Duodenal mucosa (tissue), 2 donors: Measurements from ENCODE around the gene CDH8.
"Not testable (repeated sequence)": the region's sequence is repeated elsewhere in the genome, so short reads cannot be mapped to it uniquely, and the experiment has no call there.

Source experiments
- H3K27ac ChIP-seq: one replicate; pipeline ENCODE4 v1.7.0; 2013; ENCODE audit warnings: low read depth, low read length
- H3K27me3 ChIP-seq, 2 donors: one replicate each; pipeline ENCODE4 v1.7.0; 2013; ENCODE audit warnings: low read length in 2 of 2, control low read depth in 1 of 2; ENCODE audit not compliant: insufficient read depth in 2 of 2, control insufficient read depth in 1 of 2
- H3K36me3 ChIP-seq, 2 donors: one replicate each; pipeline ENCODE4 v1.7.0; 2013; ENCODE audit warnings: low read length in 2 of 2, control low read depth in 1 of 2; ENCODE audit not compliant: insufficient read depth in 2 of 2, control insufficient read depth in 1 of 2
- H3K4me1 ChIP-seq, 2 donors: one replicate each; pipeline ENCODE4 v1.7.0; 2013; ENCODE audit warnings: low read length in 2 of 2, control low read depth in 1 of 2; ENCODE audit not compliant: insufficient read depth in 2 of 2, control insufficient read depth in 1 of 2
- H3K4me3 ChIP-seq, 2 donors: one replicate each; pipeline ENCODE4 v1.7.0; 2013; ENCODE audit warnings: low read length in 2 of 2, low read depth in 1 of 2
- H3K9ac ChIP-seq, 2 donors: one replicate each; pipeline ENCODE4 v1.7.0; 2013; ENCODE audit warnings: low read length in 2 of 2, low read depth in 1 of 2
- H3K9me3 ChIP-seq, 2 donors: one replicate each; pipeline ENCODE4 v1.7.0; 2013; ENCODE audit warnings: low read length in 2 of 2, control low read depth in 1 of 2; ENCODE audit not compliant: control insufficient read depth in 1 of 2

Gene CDH8

DNA sequence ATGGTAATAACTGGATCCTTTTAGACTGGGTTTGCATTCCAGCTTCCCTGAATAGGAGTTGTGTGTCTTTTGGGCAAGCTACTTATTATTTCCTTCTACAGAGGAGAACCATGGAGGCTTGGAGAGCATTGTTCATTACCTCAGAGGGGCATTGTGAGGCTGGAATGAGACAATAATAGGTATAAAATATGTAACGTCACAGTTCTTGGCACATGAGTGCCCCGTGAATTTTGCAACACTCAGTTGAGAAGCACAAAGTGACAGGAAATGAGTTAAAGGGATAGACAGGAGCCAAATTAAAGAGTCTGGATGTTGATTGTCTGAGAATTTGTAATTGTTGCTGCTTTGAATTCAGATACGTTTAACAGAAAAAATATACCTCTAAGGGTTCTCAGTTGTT, 92.2 kb downstream of the CDH8 start:
- H3K36me3 ChIP-seq = no peaks in the 10 kb centered on the region
- H3K4me1 ChIP-seq = no peaks in the 10 kb centered on the region
- H3K9ac ChIP-seq = no peak overlapping the region
- no peaks in the 10 kb centered on the region for H3K27me3 ChIP-seq
- H3K4me3 ChIP-seq = no peak overlapping the region
- no peak overlapping the region for H3K27ac ChIP-seq
- H3K9me3 ChIP-seq = peaks cover 0 to 3% of the 10 kb centered on the region in 2 donors

GRCh38 chr16:61940611-61941010, 95.6 kb downstream of the CDH8 start:
- Histone ChIP-seq H3K27ac (no peak overlapping the region), H3K4me1 (no peaks in the 10 kb centered on the region), H3K9me3 (peaks cover 0 to 3% of the 10 kb centered on the region in 2 donors), H3K36me3 (no peaks in the 10 kb centered on the region), H3K4me3 (no peak overlapping the region), H3K9ac (no peak overlapping the region), H3K27me3 (no peaks in the 10 kb centered on the region)

GRCh38 chr16:61937646-61938045, 98.6 kb downstream of the CDH8 start:
- no peak overlapping the region for H3K4me3 ChIP-seq

DNA sequence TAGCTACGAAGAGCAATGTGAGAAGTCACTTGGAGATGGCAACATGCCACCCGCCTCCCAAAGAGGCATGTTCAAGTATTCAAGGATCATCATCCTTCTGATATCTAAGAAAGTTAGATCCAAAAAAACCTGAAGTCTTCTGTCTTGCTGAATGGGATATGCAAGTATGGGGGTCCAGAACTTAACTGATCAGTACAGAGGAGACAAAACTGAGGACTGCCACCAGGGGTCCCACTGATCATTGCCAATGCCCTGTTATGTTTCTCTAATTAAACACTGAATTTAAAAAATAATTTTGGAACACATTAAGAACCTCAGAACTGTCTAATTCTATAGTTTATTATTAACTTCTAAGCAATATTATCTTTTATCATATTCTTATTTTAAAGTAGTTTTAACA, 99.7 kb downstream of the CDH8 start:
- H3K27ac ChIP-seq = no peak overlapping the region
- no peaks in the 10 kb centered on the region for H3K36me3 ChIP-seq
- no peaks in the 10 kb centered on the region for H3K4me1 ChIP-seq
- H3K27me3 ChIP-seq = no peaks in the 10 kb centered on the region
- no peak overlapping the region for H3K4me3 ChIP-seq
- no peak overlapping the region for H3K9ac ChIP-seq
- H3K9me3 ChIP-seq = no peaks in the 10 kb centered on the region

More at GRCh38 chr16:61937646-61938045, 98.6 kb downstream of the CDH8 start:
- Histone ChIP-seq H3K27ac (no peak overlapping the region), H3K9me3 (peaks cover 0 to 3% of the 10 kb centered on the region in 2 donors), H3K27me3 (no peaks in the 10 kb centered on the region), H3K36me3 (no peaks in the 10 kb centered on the region), H3K9ac (no peak overlapping the region), H3K4me1 (no peaks in the 10 kb centered on the region)

DNA sequence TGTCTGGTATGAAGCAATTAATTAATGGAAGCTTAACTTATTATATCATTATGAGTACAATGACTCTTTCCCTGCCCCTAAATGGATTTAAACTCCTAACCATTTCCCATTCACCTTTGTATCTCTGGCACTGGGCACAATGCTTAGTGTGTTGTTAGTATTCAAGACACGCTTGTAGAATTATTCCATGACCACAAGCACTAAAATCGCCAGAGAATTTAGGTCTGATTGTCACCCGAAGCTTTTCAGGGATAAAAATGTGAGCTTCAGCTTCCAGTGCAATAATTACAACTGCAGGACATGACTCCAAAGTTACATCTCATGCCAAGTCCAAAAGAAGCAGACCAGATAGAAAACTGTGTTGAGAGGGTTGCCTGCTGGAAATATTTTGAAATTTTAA, 101.6 kb downstream of the CDH8 start:
- H3K36me3 ChIP-seq = no peaks in the 10 kb centered on the region
- no peaks in the 10 kb centered on the region for H3K9me3 ChIP-seq
- H3K27me3 ChIP-seq = no peaks in the 10 kb centered on the region
- H3K4me3 ChIP-seq = no peak overlapping the region
- no peak overlapping the region for H3K27ac ChIP-seq
- no peak overlapping the region for H3K9ac ChIP-seq
- H3K4me1 ChIP-seq = no peaks in the 10 kb centered on the region

- no peaks in the 10 kb centered on the region for H3K36me3 ChIP-seq
- H3K27me3 ChIP-seq = no peaks in the 10 kb centered on the region
- no peaks in the 10 kb centered on the region for H3K4me1 ChIP-seq
- no peaks in the 10 kb centered on the region for H3K9me3 ChIP-seq
- no peak overlapping the region for H3K27ac ChIP-seq
- H3K9ac ChIP-seq = no peak overlapping the region
- no peak overlapping the region for H3K4me3 ChIP-seq
Observed at GRCh38 chr16:61929776-61930175, 106.5 kb downstream of the CDH8 start.

DNA sequence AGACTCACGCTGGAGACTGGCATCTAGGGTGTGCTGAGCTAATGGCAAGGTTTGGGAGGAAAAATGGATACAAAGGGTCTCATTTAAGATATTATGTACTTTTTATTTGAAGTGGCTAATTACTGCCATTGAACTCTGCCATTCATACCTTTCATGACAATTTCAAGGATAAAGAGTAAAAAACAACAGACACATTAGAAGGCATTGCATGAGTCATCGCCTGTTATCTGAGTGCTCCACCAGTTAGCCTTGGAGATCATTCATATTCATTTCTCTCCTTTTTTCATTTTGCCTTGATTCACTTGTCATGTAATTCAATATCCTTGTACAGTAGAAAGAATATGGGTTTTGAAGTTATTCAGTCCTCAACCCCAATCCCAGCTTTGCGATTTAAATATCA, 109.5 kb downstream of the CDH8 start:
- no peaks in the 10 kb centered on the region for H3K4me1 ChIP-seq
- H3K27ac ChIP-seq = no peak overlapping the region
- no peak overlapping the region for H3K4me3 ChIP-seq
- H3K36me3 ChIP-seq = no peaks in the 10 kb centered on the region
- no peaks in the 10 kb centered on the region for H3K27me3 ChIP-seq
- H3K9me3 ChIP-seq = no peaks in the 10 kb centered on the region
- H3K9ac ChIP-seq = no peak overlapping the region

DNA sequence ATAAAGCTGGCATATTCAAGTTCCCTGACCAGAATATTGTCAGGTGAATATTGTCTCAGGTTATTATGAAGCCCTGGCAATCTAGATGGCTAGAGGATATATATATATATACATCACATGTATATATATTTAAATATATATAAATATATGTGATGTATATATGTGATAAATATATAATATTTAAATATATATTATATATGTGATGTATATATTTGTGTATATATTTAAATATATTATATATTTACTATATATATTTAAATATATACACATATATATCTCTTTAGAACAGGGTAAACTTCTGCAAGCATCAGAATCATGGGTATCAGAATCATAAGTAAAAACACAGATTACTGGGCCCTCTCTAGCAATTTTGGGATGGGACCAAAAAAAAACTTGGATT, 112.6 kb downstream of the CDH8 start:
- Histone ChIP-seq H3K4me3 (no peak overlapping the region), H3K27me3 (no peaks in the 10 kb centered on the region), H3K36me3 (no peaks in the 10 kb centered on the region), H3K4me1 (no peaks in the 10 kb centered on the region), H3K27ac (no peak overlapping the region), H3K9ac (no peak overlapping the region), H3K9me3 (no peaks in the 10 kb centered on the region)

DNA sequence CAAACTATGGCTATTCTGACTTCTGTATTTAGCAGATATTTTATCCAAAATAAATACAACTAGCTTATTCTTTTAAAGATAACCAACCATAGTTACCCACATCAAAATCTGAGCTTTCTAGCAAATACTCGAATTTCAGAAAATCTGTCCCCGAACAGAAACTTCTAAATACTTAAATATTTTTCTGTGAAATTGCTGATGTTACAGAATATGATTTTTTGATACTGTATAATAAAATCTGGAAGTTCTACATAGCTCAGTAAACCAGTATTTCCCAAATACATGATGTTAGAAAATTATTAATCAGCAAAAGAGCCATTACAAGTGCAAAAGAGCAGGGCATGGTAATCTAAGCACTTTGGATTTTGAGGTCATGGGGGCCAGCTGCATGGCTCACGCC, 114.9 kb downstream of the CDH8 start:
- Histone ChIP-seq H3K4me3 (no peak overlapping the region), H3K27ac (no peak overlapping the region), H3K4me1 (no peaks in the 10 kb centered on the region), H3K9ac (no peak overlapping the region), H3K9me3 (no peaks in the 10 kb centered on the region), H3K36me3 (no peaks in the 10 kb centered on the region), H3K27me3 (no peaks in the 10 kb centered on the region)

- H3K27me3 ChIP-seq, H3K27ac ChIP-seq, H3K9ac ChIP-seq, H3K36me3 ChIP-seq, H3K4me3 ChIP-seq, H3K9me3 ChIP-seq, H3K4me1 ChIP-seq: not testable (repeated sequence)
Observed at GRCh38 chr16:61917865-61918826, 118.1 kb downstream of the CDH8 start.
